GM21723 (cell line): Measurements from ENCODE around the gene ICE2.
"Not testable (repeated sequence)": the region's sequence is repeated elsewhere in the genome, so short reads cannot be mapped to it uniquely, and the experiment has no call there.

Experiments
- ATAC-seq: cut with Tn5 transposase; IDR thresholded peaks from one replicate; pipeline ENCODE4 v1.9.1; 2021; ENCODE audit warnings: mild to moderate bottlenecking, moderate library complexity; ENCODE audit not compliant: unreplicated experiment

Gene ICE2

GRCh38 chr15:60412807-60413206 lies 66.1 kb downstream of the ICE2 start:
- not testable (repeated sequence) for ATAC-seq

DNA sequence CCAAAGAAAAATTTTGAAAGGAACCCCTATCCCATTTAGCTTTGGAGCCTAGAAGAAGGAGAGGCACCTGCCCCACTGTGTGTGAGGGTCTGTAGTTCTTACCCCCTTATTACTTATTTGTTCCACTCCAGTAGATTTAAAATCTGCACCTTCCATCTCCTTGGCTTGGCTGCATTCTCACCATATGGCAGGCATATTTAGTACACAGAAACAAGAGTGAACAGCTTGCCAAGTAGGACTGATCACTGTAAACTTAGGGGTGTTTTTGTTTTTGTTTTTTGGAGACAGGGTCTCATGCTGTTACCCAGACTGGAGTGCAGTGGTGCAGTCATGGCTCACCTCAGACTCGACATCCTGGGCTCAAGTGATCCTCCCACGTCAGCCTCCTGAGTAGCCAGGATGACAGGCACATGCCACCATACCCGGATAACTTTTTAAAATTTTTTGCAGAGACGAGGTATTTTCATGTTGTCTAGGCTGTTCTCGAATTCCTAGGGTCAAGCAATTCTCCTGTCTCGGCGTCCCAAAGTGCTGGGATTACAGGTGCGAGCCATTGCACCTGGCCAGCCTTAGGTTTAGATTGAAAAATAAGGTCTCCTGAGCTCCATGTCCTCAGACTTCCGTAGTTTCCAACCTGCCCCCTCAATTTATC lies 67.0 kb downstream of the ICE2 start:
- ATAC-seq: no peak

GRCh38 chr15:60410350-60410749 lies 68.6 kb downstream of the ICE2 start:
- not testable (repeated sequence) for ATAC-seq

- no peak for ATAC-seq
These were observed 70.4 kb downstream of the ICE2 start for GRCh38 chr15:60408463-60408981.

- ATAC-seq: no peak
These were observed 71.5 kb downstream of the ICE2 start for GRCh38 chr15:60407415-60407805.

DNA sequence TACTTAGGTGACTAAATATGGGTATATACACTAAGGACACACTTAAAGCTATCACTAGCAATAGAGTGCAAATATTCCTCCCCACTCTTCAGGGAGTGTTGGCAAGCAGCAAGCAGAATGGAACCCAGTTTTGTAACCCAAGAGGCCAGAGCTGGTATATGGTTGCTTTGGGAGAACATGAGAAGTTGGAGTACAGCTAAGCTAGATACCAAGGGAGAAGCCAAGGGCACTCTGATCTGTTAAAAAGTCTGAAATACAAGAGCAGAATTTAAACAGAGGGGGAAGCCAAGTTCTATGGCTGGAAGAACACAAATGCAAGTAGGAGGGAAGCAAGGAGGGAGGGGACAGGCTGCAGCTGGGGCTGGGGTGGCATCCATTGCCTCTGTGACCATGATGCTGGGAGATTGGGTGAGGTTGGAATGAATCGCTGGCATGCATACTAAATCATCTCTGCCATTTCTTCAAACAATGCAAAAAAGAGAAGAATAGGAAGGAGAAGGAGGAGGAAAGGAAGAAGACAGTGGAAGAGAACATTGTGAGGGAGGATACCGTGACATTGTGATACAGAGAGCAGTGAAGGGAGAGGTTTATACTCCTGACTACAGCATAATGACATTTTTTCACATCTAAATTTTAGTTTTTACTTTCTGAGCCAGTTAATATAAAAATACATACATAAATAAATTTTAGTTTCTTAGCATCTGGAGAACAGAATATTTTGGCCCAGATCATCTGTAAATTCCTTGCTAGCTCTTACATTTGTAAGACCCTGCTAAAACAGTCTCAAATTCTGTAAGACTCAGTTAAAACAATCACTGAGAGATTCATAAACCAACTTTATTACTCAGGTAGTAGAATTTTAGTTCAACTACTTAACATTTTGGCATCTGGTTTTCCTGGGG lies 72.2 kb downstream of the ICE2 start:
- no peak for ATAC-seq

DNA sequence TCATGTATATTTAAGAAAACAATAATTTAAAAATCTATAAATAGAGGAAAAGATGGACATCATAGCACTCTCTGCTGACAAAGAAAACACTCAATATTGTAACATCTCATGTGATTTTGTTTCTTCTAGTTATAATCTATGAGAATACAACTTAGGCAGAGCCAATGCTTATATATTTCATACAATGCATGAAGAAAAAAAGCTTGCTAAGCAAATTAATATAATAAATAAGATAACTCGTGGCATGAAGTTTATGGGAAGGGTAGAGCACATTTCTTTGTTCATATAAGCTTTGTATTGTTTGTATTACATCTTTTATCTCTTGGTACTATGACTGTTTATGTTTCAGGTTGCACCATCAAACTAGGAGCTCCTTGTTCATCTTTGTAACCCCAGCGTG lies 73.5 kb downstream of the ICE2 start:
- no peak for ATAC-seq

DNA sequence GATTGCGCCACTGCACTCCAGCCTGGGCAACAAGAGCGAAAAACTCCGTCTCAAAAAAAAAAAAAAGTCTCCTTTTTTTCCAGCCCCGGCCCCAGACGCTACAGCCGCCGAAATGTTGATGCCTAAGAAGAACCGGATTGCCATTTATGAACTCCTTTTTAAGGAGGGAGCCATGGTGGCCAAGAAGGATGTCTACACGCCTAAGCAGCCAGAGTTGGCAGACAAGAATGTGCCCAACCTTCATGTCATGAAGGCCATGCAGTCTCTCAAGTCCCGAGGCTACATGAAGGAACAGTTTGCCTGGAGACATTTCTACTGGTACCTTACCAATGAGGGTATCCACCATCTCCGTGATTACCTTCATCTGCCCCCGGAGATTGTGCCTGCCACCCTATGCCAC lies 74.6 kb downstream of the ICE2 start:
- ATAC-seq: not testable (repeated sequence)

DNA sequence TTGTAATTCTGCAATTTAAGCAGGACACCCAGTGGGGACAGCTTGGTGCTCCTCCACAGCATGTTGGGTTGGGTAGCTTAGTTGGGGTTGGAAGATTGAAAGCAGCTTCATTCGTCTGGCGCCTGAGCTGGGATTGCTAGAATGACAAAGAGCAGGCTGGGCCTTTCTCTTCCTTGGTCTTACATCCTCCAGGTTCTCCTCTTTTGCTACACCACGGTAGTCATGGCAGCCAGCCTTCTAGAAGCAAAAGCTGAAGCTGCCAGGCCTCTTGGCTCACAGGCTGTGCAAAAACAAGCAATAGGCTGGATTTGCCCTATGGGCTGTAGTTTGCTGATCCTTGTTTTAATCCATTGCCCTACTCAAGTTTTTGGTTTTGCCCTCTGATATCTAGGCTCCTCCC lies 78.0 kb downstream of the ICE2 start:
- no peak for ATAC-seq

- ATAC-seq: no peak
These were observed 79.0 kb downstream of the ICE2 start for GRCh38 chr15:60399931-60400330.

DNA sequence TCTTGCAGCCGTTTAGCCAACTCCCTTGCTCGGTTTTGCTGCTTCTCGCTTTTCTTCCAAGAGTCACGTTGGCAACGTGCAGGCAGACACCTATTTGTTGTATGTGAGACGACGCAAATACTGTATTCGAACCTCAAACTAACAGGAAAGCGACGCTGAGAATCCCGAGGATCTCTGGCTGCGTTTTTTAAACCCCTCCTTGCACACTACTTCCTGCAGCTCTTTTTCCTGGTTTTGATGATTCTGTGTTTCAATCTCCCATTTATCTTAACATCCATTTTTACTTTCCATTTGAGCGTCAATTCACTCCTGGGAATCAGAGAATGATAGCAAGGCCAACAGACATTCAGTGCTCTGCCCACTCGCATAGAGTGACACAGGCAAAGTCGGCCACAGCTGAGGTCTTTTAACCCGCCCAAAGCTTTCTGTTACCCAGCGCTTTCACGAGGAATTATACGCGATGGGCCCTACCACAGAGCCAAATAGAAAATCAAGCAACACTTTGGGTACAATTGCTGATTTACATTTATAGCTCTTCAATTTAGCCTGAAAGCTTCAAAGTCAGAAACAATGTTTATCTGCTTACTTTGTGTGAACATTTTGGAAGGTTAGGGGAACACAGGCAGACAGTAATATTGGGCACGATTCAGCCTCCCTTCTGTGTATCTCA lies 79.6 kb downstream of the ICE2 start:
- no peak for ATAC-seq

DNA sequence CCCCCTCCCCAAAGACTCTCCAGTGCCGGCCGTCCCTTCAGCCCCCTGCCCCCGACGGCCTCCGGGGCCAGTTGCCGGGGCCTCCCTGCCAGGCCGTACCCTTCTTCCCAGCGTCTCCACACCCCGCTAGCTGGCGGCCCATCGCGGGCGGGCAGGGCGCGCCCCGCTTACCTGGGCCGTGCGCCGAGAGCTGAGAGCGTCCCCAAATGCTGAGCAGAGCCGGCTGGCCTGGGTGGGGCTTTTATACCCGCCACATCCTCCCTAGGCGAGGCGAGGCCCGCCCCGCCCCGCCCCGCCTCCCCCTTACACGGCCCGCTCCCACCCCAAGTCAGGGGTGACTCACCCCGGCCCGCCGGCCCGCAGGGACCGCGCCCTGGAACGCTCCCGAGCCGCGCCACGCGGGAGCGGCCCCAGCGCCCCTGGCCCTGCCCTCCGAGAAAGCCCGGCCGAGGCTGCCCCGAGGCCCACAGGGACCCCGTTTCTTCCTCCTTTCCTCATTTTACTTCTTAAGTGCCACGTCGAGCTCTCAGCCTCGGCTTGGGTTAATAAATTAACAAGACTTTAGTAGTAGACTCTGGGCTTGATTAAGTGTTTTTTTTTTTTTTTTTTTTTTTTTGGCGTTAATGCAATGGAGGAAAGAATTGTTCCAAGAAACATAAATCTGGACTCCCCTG lies 81.0 kb downstream of the ICE2 start, which contains the start of gene ANXA2:
Gene ANXA2 (minus strand): TSS at position 215 of the 674 bp plus-strand sequence. CDS start 11,911 bp downstream, outside the sequence.
- ATAC-seq: peak; percentile 66

GRCh38 chr15:60396958-60397771 lies 81.8 kb downstream of the ICE2 start:
- ATAC-seq: peak; percentile 81

DNA sequence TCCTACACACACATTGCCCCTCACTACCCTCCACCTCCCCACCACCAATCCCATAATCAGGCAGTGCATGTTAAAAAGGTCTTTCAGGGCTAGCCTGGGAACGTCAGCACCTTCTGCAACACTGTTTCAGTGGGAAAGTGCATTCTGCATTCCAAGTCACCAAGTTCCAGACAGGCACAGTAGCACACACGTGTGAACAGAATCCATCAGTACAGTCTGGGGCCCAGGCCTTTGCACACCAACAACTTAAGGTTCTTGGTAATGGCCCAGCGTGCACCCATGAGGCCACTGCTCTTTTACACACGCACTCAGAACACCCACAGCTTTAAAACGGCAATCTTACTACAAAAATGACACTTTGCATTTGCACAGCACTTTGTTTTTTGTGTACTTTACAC lies 82.4 kb downstream of the ICE2 start:
- ATAC-seq: no peak

DNA sequence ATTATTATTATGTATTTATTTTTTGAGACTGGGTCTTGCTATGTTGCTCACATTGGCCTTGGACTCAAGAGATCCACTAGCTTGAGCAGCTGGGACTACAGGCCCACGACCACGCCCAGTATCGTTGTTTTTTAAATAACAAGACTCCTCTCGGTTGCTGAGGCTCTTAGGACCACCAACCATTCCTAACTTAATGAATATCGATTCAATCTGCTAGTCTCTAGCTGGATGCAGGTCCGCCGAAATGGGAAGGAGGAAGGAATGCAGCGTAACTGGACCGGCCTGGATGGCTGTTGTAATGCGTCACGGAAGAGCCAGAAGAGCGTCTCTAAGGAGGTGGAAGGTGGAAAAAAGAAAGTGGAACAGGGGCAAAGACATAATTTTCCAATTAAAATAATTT lies 82.8 kb downstream of the ICE2 start:
- no peak for ATAC-seq

GRCh38 chr15:60395276-60396011 lies 83.5 kb downstream of the ICE2 start:
- no peak for ATAC-seq

DNA sequence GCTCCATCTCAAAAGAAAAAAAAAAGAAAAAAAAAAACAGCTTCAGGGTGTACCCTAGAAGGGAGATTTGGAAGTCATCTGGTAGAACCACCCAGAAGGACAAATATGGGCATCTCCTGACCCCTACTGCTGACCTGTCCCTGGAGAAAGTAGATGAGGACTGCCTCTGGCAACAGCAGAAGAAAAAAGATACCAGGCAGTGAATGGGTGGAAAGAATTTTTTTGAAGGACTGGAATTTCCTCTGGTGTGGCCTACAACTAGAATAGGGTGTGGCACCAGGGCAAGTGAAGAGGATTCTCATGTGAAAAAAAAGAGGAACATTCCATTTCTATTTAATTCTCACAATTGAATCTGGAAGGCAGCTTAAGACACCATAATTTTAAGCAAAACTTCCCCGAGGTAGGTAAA lies 84.2 kb downstream of the ICE2 start:
- ATAC-seq: no peak

- ATAC-seq: no peak
These were observed 85.8 kb downstream of the ICE2 start for GRCh38 chr15:60392986-60393790.
